LNCaP clone FGC (cell line): ENCODE results near the gene TMCO4.

Source experiments
- DNase-seq: peaks from one replicate; pipeline ENCODE4 v3.0.0-alpha.2; 2011; ENCODE audit warnings: low read depth
- H3K4me3 ChIP-seq: 2 replicates; pipeline ENCODE4 v1.5.1; 2011; ENCODE audit warnings: mild to moderate bottlenecking, low read depth, low read length, control low read depth
- TF ChIP-seq, protein P1 (sequence below): IDR thresholded peaks from 2 replicates; pipeline ENCODE4 v1.5.1; 2012; ENCODE audit warnings: mild to moderate bottlenecking; ENCODE audit not compliant: control insufficient read depth, insufficient read depth; ENCODE audit errors: extremely low read depth

TMCO4 gene

DNA sequence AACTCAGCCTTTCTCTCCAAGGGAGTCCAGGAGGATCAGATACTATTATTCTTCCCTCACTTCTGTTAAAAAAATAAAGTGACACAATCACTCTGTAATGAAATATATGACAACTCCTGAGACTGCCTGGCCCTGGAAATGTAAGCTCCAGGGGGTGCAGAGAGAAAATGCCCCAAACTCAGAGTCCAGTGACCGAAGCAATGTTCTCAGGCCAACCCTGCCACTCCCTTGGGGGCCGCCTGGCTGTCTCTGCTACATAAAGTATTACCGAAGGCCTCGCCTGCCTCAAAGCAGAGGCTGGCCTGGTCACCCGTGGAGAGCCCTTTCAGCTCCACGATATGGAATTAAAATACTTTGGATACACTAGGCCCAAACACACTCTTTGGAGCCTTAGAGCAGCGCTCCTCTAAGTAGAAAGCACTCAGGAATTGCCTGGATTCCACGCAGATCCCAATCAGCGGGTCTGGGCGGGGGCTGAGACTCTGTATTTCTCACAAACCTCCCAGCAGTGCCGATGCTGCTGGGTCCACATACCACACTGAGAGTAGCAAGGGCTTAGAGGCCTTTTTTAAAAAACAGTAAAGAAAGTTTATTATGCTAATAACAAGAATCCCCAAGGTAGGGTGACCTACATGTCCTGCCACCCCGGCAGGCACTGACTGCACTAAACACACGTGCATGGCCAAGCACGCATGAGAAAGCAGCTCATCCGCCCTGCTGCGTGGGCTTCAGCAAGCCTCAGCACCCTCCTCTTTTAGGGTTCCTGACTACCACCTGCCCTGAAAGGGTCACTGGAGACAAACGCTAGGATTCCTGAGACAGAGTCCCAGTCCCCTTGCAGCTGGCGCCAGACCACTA lies 31.1 kb downstream of the TMCO4 start:
- no peak overlapping the region for H3K4me3 ChIP-seq
- no peak for DNase-seq
- TF ChIP-seq, protein P1, sequence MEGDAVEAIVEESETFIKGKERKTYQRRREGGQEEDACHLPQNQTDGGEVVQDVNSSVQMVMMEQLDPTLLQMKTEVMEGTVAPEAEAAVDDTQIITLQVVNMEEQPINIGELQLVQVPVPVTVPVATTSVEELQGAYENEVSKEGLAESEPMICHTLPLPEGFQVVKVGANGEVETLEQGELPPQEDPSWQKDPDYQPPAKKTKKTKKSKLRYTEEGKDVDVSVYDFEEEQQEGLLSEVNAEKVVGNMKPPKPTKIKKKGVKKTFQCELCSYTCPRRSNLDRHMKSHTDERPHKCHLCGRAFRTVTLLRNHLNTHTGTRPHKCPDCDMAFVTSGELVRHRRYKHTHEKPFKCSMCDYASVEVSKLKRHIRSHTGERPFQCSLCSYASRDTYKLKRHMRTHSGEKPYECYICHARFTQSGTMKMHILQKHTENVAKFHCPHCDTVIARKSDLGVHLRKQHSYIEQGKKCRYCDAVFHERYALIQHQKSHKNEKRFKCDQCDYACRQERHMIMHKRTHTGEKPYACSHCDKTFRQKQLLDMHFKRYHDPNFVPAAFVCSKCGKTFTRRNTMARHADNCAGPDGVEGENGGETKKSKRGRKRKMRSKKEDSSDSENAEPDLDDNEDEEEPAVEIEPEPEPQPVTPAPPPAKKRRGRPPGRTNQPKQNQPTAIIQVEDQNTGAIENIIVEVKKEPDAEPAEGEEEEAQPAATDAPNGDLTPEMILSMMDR = no peak

DNA sequence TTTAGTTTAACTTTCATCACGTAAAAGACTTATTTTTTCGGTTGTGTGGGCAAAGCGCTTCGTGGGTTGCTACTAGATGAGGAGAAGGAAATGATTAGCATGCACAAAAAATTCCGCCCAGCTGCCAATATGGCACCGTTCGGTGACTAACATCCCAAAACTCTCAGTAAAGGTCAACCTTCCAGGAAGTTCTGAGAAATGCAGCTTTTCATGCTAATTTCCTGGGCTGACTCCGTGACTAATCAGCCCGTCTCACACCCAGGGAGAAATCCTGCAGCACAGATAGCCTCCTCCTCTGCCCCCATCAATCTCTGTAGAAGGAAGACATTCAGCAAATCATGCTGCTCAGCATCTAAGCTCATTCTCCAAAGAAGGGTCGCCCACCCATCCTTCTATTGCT lies 34.1 kb downstream of the TMCO4 start:
- H3K4me3 ChIP-seq = no peak overlapping the region
- TF ChIP-seq, protein P1 = no peak
- no peak for DNase-seq

DNA sequence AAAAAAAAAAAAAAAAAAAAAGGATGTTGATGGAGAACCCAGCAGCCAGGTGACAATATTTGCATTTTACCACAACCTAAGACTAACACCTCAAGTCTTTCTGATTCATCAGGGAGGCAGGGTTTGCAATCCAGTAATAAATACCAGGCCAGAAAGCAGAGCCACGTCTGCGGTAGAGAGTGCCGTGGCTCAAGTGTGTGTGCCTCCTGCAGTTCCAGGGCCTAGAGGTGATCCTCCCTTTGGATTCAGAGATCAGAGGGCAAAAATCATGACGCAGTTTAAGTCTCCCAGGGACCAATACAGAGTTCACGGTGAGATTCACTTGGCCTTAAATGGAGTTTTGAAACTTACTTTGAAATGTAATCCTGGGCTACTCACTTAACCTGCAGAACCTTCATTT lies 34.9 kb downstream of the TMCO4 start:
- TF ChIP-seq, protein P1 = no peak
- DNase-seq = no peak
- no peak overlapping the region for H3K4me3 ChIP-seq

DNA sequence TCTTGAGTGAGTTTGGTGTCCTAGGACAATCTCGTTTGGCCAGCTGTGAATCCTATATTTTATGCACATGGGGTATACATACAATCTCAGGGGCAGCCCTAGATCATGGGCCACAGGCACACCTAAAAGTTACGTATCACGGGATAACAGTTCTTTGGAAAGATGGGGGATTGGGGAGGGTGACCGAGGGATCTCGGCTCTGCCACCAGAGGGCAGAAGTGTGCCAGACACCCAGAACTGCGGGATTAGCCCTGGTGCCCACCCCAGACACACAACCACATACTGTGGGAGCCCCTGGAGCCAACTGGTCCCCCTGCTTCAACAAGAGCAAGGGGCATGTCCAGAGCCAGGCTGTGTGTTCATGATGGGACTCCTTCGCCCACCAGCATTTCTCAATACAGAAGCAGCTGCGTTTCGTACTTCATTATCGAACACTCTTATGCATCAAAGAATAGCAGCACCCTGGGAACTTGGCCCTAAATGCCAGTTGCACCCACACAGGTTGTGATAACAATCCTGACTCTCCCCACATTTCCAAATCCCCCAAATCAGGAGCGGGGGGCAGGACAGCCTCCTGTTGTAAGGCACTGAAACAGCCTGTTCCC lies 37.4 kb downstream of the TMCO4 start:
- TF ChIP-seq, protein P1 = peak; percentile 62
- no peak overlapping the region for H3K4me3 ChIP-seq
- no peak for DNase-seq

DNA sequence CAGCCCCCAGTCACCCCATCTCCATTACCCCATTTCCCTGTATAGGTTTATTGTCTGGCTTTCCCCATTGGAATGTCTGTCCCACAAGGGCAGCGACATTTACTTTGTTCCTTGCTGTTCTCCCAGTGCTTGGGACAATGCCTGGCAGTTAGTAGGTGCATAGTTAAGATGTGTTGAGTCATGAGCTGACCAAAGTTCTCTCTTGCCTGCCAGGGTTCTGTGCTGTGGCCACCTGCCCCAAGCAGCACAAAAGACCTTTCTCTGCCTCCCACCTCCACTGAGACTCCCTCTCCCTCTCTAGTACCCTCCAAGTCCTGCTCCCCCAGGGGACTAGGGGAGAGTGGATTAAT lies 40.0 kb downstream of the TMCO4 start:
- TF ChIP-seq, protein P1 = no peak
- H3K4me3 ChIP-seq = no peak overlapping the region
- DNase-seq = no peak

GRCh38 chr1:19758227-19758830 lies 41.4 kb downstream of the TMCO4 start:
- H3K4me3 ChIP-seq = no peak overlapping the region
- DNase-seq = no peak
- TF ChIP-seq, protein P1 = no peak

- no peak overlapping the region for H3K4me3 ChIP-seq
- DNase-seq = no peak
- TF ChIP-seq, protein P1 = no peak
Observed at GRCh38 chr1:19757641-19758040, 42.1 kb downstream of the TMCO4 start.
